OCI-LY1 (cell line): ENCODE measurements around the gene NDNF.

Source experiments
- H2AFZ ChIP-seq: fragments of 200-600 bp; sonication (generic), shearing (Covaris generic); 2 replicates; pipeline ENCODE4 v1.6.0; 2014; ENCODE audit warnings: antibody characterized with exemption, mild to moderate bottlenecking, low read length
- H3F3A ChIP-seq: fragments of 200-600 bp; sonication (generic), shearing (Covaris generic); 2 replicates; pipeline ENCODE4 v1.6.0; 2014; ENCODE audit warnings: mild to moderate bottlenecking, antibody characterized with exemption, low read length, moderate library complexity; ENCODE audit not compliant: insufficient read depth
- H3K27ac ChIP-seq: fragments of 200-600 bp; sonication (generic); 2 replicates; pipeline ENCODE4 v1.5.1; 2014; ENCODE audit warnings: low read length, mixed run types, mild to moderate bottlenecking, low read depth; ENCODE audit not compliant: poor library complexity, severe bottlenecking
- H3K27me3 ChIP-seq: fragments of 200-600 bp; sonication (generic); 2 replicates; pipeline ENCODE4 v1.6.0; 2014; ENCODE audit warnings: antibody characterized with exemption, mild to moderate bottlenecking, low read length, moderate library complexity; ENCODE audit not compliant: insufficient read depth
- H3K36me3 ChIP-seq: fragments of 200-600 bp; sonication (generic); 2 replicates; pipeline ENCODE4 v1.6.1; 2014; ENCODE audit warnings: mild to moderate bottlenecking, antibody characterized with exemption, low read length, moderate library complexity, mixed read lengths; ENCODE audit not compliant: insufficient read depth
- H3K4me1 ChIP-seq: fragments of 200-600 bp; sonication (generic); 2 replicates; pipeline ENCODE4 v1.5.1; 2014; ENCODE audit warnings: mild to moderate bottlenecking, low read length, moderate library complexity; ENCODE audit not compliant: insufficient read depth, severe bottlenecking
- H3K4me2 ChIP-seq: fragments of 200-600 bp; sonication (generic), shearing (Covaris generic); 2 replicates; pipeline ENCODE4 v1.6.1; 2014; ENCODE audit warnings: low read length
- H3K4me3 ChIP-seq: fragments of 200-600 bp; sonication (generic); 2 replicates; pipeline ENCODE4 v1.5.1; 2014; ENCODE audit warnings: low read length, low read depth, mild to moderate bottlenecking, mixed read lengths; ENCODE audit not compliant: poor library complexity, severe bottlenecking
- H3K79me2 ChIP-seq: fragments of 200-600 bp; shearing (Covaris generic); 2 replicates; pipeline ENCODE4 v1.6.1; 2016; ENCODE audit warnings: mixed run types, low read length, mixed read lengths; ENCODE audit not compliant: insufficient read depth
- H3K9ac ChIP-seq: fragments of 200-600 bp; sonication (generic), shearing (Covaris generic); 2 replicates; pipeline ENCODE4 v1.6.1; 2014; ENCODE audit warnings: mild to moderate bottlenecking, low read length, mixed read lengths
- H3K9me2 ChIP-seq: fragments of 200-600 bp; sonication (generic), shearing (Covaris generic); 2 replicates; pipeline ENCODE4 v1.6.1; 2014; ENCODE audit warnings: low read depth, mild to moderate bottlenecking, low read length, mixed read lengths
- H3K9me3 ChIP-seq: fragments of 200-600 bp; shearing (Covaris generic); 2 replicates; pipeline ENCODE4 v1.6.1; 2014; ENCODE audit warnings: low read length, mixed read lengths
- H4K20me1 ChIP-seq: fragments of 200-600 bp; sonication (generic), shearing (Covaris generic); 2 replicates; pipeline ENCODE4 v1.6.0; 2016; ENCODE audit warnings: mild to moderate bottlenecking, low read length; ENCODE audit not compliant: insufficient read depth
- CTCF ChIP-seq: fragments of 200-600 bp; sonication (generic), shearing (Covaris generic); IDR thresholded peaks from 2 replicates; pipeline ENCODE4 v1.5.1; 2017; ENCODE audit warnings: mild to moderate bottlenecking, antibody characterized with exemption, low read length, moderate library complexity, mixed read lengths
- EZH2 ChIP-seq: fragments of 200-600 bp; sonication (generic), shearing (Covaris generic); IDR thresholded peaks from 2 replicates; pipeline ENCODE4 v1.8.0; 2017; ENCODE audit warnings: borderline replicate concordance, mixed run types, mild to moderate bottlenecking, antibody characterized with exemption, low read length, moderate library complexity, mixed read lengths

Gene NDNF

GRCh38 chr4:121107507-121107906, 35.2 kb upstream of the NDNF start:
- H3K27ac ChIP-seq: no peak overlapping the region
- TF ChIP-seq EZH2 (no peak), CTCF (no peak)
- H3K79me2 ChIP-seq: no peaks in the 10 kb centered on the region
- no peaks in the 10 kb centered on the region for H3K9me2 ChIP-seq
- no peak overlapping the region for H2AFZ ChIP-seq
- H3F3A ChIP-seq: no peaks in the 10 kb centered on the region
- H3K9me3 ChIP-seq: no peaks in the 10 kb centered on the region
- H3K36me3 ChIP-seq: no peaks in the 10 kb centered on the region
- no peaks in the 10 kb centered on the region for H3K4me1 ChIP-seq
- H3K9ac ChIP-seq: no peak overlapping the region
- H3K4me3 ChIP-seq: no peak overlapping the region
- no peak overlapping the region for H3K4me2 ChIP-seq
- H3K27me3 ChIP-seq: no peaks in the 10 kb centered on the region
- H4K20me1 ChIP-seq: no peaks in the 10 kb centered on the region

GRCh38 chr4:121100093-121100775, 27.9 kb upstream of the NDNF start:
- Histone ChIP-seq H4K20me1 (no peaks in the 10 kb centered on the region), H3K9ac (no peak overlapping the region), H3K36me3 (no peaks in the 10 kb centered on the region), H3K4me3 (no peak overlapping the region), H3F3A (no peaks in the 10 kb centered on the region), H3K27ac (no peak overlapping the region), H3K9me2 (no peaks in the 10 kb centered on the region), H3K79me2 (no peaks in the 10 kb centered on the region), H3K4me2 (no peak overlapping the region), H3K4me1 (no peaks in the 10 kb centered on the region), H3K9me3 (no peaks in the 10 kb centered on the region), H2AFZ (no peak overlapping the region), H3K27me3 (no peaks in the 10 kb centered on the region)
- TF ChIP-seq CTCF: no peak
- no peak for TF ChIP-seq EZH2

- H3K4me2 ChIP-seq: no peak overlapping the region
- H3K79me2 ChIP-seq: no peaks in the 10 kb centered on the region
- no peak overlapping the region for H3K9ac ChIP-seq
- TF ChIP-seq EZH2: no peak
- no peak for TF ChIP-seq CTCF
- no peaks in the 10 kb centered on the region for H4K20me1 ChIP-seq
- H3K27me3 ChIP-seq: no peaks in the 10 kb centered on the region
- no peaks in the 10 kb centered on the region for H3F3A ChIP-seq
- H3K27ac ChIP-seq: no peak overlapping the region
- no peak overlapping the region for H3K4me3 ChIP-seq
- no peaks in the 10 kb centered on the region for H3K4me1 ChIP-seq
- H3K36me3 ChIP-seq: no peaks in the 10 kb centered on the region
- H3K9me3 ChIP-seq: no peaks in the 10 kb centered on the region
- no peak overlapping the region for H2AFZ ChIP-seq
- H3K9me2 ChIP-seq: no peaks in the 10 kb centered on the region
These were observed 25.9 kb upstream of the NDNF start for GRCh38 chr4:121098266-121098665.
